A204.1 (cell line): ENCODE results near the gene APOBEC4.

ENCODE experiments used
- FAIRE-seq: peaks from 2 replicates; lab custom pipeline; 2012; peaks lifted over from hg19 to GRCh38; lab: Jason Lieb, UNC

Gene APOBEC4

DNA sequence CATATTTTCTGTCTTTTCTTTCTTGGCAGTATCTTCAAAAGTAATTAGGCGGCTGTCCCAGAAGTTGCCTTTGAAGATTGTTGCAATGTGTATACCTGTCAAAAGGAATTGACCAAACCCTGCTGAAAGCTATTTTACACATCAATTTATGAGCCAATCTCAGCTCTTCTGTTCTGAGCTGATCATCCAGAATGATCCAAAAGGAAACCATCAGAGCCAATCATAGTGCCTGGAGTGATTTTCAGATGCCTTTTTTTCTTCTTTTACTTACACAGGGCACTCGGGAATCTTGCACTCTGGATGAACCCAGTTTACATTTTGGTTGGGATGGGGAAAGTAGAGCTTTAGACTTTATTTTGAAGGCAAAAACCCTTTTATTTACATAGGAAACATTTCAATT is 21.8 kb upstream of the APOBEC4 start:
- FAIRE-seq: no peak

- no peak for FAIRE-seq
Measured at GRCh38 chr1:183674339-183674738, 21.2 kb upstream of the APOBEC4 start.

GRCh38 chr1:183673605-183674323 is 20.6 kb upstream of the APOBEC4 start:
- no peak for FAIRE-seq

DNA sequence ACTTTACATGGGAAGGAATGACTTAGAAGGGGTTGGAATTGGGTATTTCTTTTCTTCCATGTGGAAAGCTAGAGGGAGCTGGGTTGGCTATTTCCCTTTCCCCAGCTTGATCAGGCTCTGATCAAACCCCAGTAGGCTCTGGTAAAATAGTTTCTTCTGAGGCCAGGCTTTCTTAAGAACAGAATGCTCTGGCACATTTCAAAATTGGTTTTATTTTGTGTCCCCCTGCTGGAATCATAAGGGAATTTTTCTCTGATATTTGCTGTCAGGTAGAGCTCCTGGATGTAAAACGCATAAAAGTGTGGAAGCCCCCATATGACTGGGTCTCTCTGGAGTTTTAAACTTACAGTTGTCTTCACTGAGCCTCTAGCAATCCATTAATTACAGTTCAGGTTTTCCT is 17.1 kb upstream of the APOBEC4 start:
- FAIRE-seq: no peak

- FAIRE-seq: no peak
Measured at GRCh38 chr1:183656355-183656754, 3.2 kb upstream of the APOBEC4 start.

DNA sequence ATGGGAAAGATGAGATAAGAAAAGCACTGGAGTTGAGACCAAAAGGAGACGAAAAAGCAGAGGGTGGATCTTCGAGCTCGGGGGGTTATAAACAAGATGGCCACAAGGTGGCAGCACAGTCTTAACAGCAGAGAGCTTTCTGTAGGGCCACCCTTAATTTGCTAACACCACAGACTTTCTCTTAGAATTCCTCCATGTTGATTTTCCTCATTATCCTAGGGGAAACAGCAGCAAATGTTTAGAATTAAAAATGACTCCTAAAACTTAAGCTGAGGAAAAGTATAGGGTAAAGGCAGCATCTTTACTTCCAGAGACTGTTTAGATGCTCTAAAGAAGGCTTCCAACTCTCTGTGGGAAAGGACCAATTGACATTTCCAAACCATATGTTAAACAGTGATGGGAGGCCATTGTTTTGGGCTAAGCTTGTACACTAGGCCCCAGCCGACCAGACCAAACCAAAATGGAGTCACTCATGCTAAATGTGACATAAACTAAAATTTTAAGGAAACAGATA is 2.5 kb upstream of the APOBEC4 start:
- peak; percentile 74 for FAIRE-seq

GRCh38 chr1:183654706-183655105 is 1.6 kb upstream of the APOBEC4 start:
- FAIRE-seq: no peak

DNA sequence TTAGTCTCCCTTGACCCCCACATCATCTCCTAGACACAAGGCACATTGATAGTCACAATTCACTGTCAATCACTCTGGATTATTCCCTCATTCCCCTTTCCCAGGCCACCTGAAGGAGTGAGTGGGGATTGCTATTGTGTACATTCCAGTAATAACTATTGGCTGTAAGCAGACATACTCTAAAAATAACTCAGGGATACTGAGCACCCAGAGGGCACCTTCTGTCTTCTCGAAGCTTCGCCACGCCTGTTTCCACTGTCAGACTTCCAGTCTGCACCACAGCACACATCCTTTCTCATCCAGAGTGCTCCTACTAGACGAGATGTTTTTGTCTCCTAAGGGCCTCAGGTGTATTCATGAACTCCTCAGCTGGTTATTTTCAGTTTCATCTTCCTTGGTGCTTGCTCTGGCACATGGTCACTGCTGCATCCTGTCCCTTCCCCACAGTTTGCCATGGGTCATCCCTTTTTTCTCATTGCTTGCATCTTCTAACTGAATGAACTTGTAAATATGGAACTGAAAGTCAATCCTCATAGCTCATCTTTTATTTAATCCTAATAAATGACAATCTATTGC is 848 bp upstream of the APOBEC4 start:
- no peak for FAIRE-seq

GRCh38 chr1:183653462-183653794 is 312 bp upstream of the APOBEC4 start:
- FAIRE-seq: no peak

- no peak for FAIRE-seq
Measured at GRCh38 chr1:183652107-183652506, 1.0 kb downstream of the APOBEC4 start.

- no peak for FAIRE-seq
Measured at GRCh38 chr1:183651612-183652011, 1.5 kb downstream of the APOBEC4 start.

GRCh38 chr1:183648042-183648441 is 5.1 kb downstream of the APOBEC4 start:
- FAIRE-seq: no peak

GRCh38 chr1:183646776-183647175 is 6.3 kb downstream of the APOBEC4 start:
- no peak for FAIRE-seq

DNA sequence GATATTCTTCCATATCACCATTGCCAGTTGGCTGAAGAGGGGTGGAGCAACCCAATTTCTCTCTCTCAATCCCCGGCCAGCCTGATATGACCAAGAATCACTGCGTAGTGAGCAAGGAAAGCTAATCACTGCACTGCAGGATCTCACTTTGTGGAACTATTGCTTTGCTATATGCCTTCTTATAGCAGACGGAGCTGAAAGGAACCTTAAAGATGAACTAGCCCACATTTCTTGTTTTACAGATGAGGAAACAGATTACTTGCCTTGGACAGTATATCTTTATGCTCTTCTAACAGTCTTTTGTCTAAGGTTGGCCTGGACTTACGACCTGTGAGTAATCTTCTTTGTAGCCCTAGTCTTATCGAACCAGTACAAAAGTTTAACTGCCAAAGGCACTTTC is 7.6 kb downstream of the APOBEC4 start:
- no peak for FAIRE-seq

GRCh38 chr1:183642166-183642565 is 10.9 kb downstream of the APOBEC4 start:
- no peak for FAIRE-seq

DNA sequence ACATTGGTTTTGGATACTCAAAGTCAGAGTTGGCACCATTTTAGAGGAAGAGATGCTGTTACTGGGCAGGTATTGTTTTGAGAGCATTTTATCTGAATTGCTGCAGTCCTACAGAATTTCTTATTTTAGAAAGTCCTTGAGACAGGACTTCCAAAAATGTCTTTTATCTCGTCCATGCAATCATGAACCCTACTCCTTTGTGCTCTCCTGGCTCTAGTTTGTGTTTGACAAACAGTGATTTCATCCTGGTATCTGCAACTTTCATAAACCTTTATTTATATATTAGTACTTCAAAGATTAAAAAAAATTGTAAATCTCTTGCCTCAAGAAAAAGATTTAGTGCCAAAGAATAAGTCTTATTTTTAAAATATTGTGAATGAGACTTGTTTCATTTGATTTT is 12.9 kb downstream of the APOBEC4 start:
- FAIRE-seq: no peak

DNA sequence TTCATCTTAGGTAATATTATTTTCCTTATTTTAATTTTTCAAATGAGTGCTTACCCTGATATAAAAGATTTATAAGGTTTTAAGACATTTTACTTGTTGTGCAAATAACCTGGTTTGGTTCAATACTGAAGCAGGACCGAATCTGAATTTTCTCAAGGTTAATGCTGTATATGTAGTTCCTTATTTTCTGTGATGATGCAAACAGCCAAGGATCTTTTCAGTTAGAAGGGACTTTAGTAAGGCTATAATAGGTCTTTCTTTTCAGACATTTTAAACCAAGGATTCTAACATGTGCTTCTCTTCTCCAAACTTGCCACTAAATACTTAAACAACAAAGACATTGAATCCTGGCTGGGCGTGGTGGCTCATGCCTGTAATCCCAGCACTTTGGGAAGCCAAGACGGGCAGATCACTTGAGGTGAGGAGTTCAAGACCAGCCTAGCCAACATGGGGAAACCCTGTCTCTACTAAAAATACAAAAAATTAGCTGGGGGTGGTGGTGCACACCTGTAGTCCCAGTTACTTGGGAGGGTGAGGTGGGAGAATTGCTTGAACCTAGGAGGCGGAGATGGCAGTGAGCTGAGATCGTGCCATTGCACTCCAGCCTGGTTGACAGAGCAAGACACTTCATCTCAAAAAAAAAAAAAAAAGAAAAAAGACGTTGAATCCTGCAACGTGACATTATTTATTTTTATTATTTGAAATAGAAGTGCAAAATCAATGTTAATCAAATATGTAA is 14.3 kb downstream of the APOBEC4 start:
- no peak for FAIRE-seq

DNA sequence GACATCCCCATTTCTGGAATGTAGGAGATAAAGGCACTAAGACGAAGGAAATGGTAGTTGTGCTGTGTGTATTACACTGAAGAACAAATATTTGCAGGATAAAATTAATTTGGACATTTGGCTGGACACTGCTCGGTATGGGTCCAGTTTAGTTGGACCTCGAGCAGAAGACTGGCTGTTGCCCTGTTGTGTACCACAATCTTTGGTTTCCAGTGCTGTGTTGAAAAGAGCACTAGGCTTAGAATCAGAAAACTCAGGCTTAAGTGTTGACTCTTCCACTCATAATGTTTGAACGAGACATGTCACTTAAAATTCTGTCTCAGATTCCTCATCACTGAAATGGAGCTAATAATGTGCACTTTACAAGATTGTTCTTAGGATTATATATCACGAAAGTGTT is 16.3 kb downstream of the APOBEC4 start:
- FAIRE-seq: no peak

DNA sequence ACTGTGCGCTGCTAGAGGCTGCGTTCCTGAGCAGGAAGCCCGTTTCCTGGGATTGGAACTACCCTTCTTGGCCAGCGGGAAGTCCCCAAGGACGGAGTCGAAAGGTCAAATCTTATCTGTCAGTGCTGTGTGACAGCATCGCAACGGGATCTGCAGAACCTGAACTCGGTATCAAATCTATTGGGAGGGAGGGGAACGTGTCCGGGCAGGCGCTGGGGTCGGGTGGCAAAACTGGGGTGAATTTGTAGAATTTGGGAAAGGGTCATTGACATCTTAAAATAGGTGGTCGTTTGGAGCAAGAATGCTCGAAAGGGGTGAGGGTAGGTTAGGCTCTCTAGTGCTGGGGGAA is 16.8 kb downstream of the APOBEC4 start:
- FAIRE-seq: no peak

- peak; percentile 81 for FAIRE-seq
Measured at GRCh38 chr1:183635606-183636333, 17.3 kb downstream of the APOBEC4 start, which contains the start of gene ARPC5. TSS of gene ARPC5 (minus strand) at chr1:183635783. CDS start at chr1:183635659, 124 bp downstream.

- no peak for FAIRE-seq
Measured at GRCh38 chr1:183635099-183635605, 18.0 kb downstream of the APOBEC4 start.

- no peak for FAIRE-seq
Measured at GRCh38 chr1:183634429-183635065, 18.6 kb downstream of the APOBEC4 start.
